ENCODE results near the gene PDLIM4. TPM values are rescaled to one million over a fixed set of nuclear protein-coding genes. Genes with fewer than 3 reads are reported as not detected.

Gene PDLIM4
- total RNA-seq, 2 experiments from 2014 or later, result not detected

- intact Hi-C loops (cut with micrococcal nuclease), result loop anchor here (10.0 kb wide), 1 partner anchor 169 kb away; the partner anchor contains the start of gene IL3
- DNase-seq, result no peak
- H3K36me3 Mint-ChIP-seq (ENCODE audit: low read depth), result no peaks in the 10 kb centered on the region
Observed at GRCh38 chr5:132233811-132234683, 23.4 kb upstream of the PDLIM4 start.

GRCh38 chr5:132234684-132235062 lies 22.8 kb upstream of the PDLIM4 start:
- CTCF ChIA-PET, result no interaction called here
- Mint-ChIP-seq H3K4me3 (no peak overlapping the region), H3K27me3 (peaks cover 10% of the 10 kb centered on the region), H3K36me3 (ENCODE audit: low read depth) (no peaks in the 10 kb centered on the region), H3K27ac (no peak overlapping the region), H3K4me1 (ENCODE audit: low read depth) (no peaks in the 10 kb centered on the region), H3K9me3 (no peaks in the 10 kb centered on the region)
- POLR2A ChIA-PET, result interaction anchor here (1.3 kb wide), 1 partner anchor 52 kb away, joined by 4 read pairs; no protein-coding TSS in a partner anchor
- intact Hi-C loops (cut with micrococcal nuclease), result loop anchor here (10.0 kb wide), 1 partner anchor 170 kb away; the partner anchor contains the start of gene IL3
- ATAC-seq (no peak), DNase-seq (no peak)
- TF ChIP-seq, protein P1, sequence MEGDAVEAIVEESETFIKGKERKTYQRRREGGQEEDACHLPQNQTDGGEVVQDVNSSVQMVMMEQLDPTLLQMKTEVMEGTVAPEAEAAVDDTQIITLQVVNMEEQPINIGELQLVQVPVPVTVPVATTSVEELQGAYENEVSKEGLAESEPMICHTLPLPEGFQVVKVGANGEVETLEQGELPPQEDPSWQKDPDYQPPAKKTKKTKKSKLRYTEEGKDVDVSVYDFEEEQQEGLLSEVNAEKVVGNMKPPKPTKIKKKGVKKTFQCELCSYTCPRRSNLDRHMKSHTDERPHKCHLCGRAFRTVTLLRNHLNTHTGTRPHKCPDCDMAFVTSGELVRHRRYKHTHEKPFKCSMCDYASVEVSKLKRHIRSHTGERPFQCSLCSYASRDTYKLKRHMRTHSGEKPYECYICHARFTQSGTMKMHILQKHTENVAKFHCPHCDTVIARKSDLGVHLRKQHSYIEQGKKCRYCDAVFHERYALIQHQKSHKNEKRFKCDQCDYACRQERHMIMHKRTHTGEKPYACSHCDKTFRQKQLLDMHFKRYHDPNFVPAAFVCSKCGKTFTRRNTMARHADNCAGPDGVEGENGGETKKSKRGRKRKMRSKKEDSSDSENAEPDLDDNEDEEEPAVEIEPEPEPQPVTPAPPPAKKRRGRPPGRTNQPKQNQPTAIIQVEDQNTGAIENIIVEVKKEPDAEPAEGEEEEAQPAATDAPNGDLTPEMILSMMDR (IDR thresholded peaks at IDR 0.05), result no peak

More at GRCh38 chr5:132233811-132234683, 23.4 kb upstream of the PDLIM4 start:
- Mint-ChIP-seq H3K4me1 (ENCODE audit: low read depth) (no peaks in the 10 kb centered on the region), H3K4me3 (no peak overlapping the region), H3K9me3 (no peaks in the 10 kb centered on the region), H3K27me3 (peaks cover 16% of the 10 kb centered on the region), H3K27ac (no peak overlapping the region)
- ChIA-PET POLR2A (interaction anchor here (0.6 kb wide), 1 partner anchor 95 kb away, joined by 3 read pairs; no protein-coding TSS in a partner anchor), CTCF (interaction anchor here (1.0 kb wide), 1 partner anchor 26 kb away, joined by 3 read pairs; no protein-coding TSS in a partner anchor)
- TF ChIP-seq, protein P1 (IDR thresholded peaks at IDR 0.05), result no peak
- ATAC-seq, result no peak

GRCh38 chr5:132235340-132235739 lies 22.2 kb upstream of the PDLIM4 start:
- Mint-ChIP-seq H3K4me3 (no peak overlapping the region), H3K27me3 (peaks cover 5% of the 10 kb centered on the region), H3K27ac (no peak overlapping the region), H3K4me1 (ENCODE audit: low read depth) (no peaks in the 10 kb centered on the region), H3K9me3 (no peaks in the 10 kb centered on the region), H3K36me3 (ENCODE audit: low read depth) (no peaks in the 10 kb centered on the region)
- TF ChIP-seq, protein P1 (IDR thresholded peaks at IDR 0.05), result no peak
- POLR2A ChIA-PET, result interaction anchor here (1.3 kb wide), 1 partner anchor 51 kb away, joined by 4 read pairs; no protein-coding TSS in a partner anchor
- ATAC-seq, result no peak
- DNase-seq, result no peak
- intact Hi-C loops (cut with micrococcal nuclease), result loop anchor here (10.0 kb wide), 1 partner anchor 171 kb away; the partner anchor contains the start of gene IL3
- CTCF ChIA-PET, result interaction anchor here (1.0 kb wide), 1 partner anchor 38 kb away, joined by 3 read pairs; no protein-coding TSS in a partner anchor

GRCh38 chr5:132237141-132237540 lies 20.4 kb upstream of the PDLIM4 start:
- DNase-seq (no peak), ATAC-seq (no peak)
- TF ChIP-seq, protein P1 (IDR thresholded peaks at IDR 0.05), result no peak
- H3K27me3 Mint-ChIP-seq, result no peaks in the 10 kb centered on the region
- H3K27ac Mint-ChIP-seq, result no peak overlapping the region
- intact Hi-C loops (cut with micrococcal nuclease), result loop anchor here (10.0 kb wide), 1 partner anchor 172 kb away; the partner anchor contains the start of gene IL3
- H3K9me3 Mint-ChIP-seq, result peaks cover 1% of the 10 kb centered on the region
- H3K36me3 Mint-ChIP-seq (ENCODE audit: low read depth), result no peaks in the 10 kb centered on the region
- no peak overlapping the region for H3K4me3 Mint-ChIP-seq
- POLR2A ChIA-PET, result interaction anchor here (1.3 kb wide), 1 partner anchor 24 kb away, joined by 3 read pairs; no protein-coding TSS in a partner anchor
- CTCF ChIA-PET, result interaction anchor here (0.7 to 4.2 kb wide), 28 partner anchors 11 to 480 kb away, joined by 3 to 65 read pairs (median 10); partner anchors contain the start of genes CSF2, P4HA2 and SLC22A5
- no peaks in the 10 kb centered on the region for H3K4me1 Mint-ChIP-seq (ENCODE audit: low read depth)

Data from activated CD8-positive, alpha-beta T cell treated with anti-CD3 and anti-CD28 coated beads for 36 hours (primary cell).